NCI-H510A (cell line): Measurements from ENCODE around the gene FOXN3.
"Not testable (repeated sequence)": the region's sequence is repeated elsewhere in the genome, so short reads cannot be mapped to it uniquely, and the experiment has no call there.

ENCODE experiments used
- DNase-seq: peaks from one replicate; lab custom pipeline; 2025; lab: John Stamatoyannopoulos, UW

The FOXN3 gene

DNA sequence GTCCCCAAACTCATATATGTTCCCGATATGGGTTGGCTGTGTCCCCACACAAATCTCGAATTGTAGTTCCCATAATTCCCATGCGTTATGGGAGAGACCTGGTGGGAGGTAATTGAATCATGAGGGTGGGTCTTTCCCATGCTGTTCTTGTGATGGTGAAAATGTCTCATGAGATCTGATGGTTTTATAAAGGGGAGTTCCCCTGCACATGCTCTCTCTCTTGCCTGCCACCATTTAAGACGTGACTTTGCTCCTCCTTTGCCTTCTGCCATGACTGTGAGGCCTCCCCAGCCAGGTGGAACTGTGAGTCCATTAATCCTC lies 166.4 kb downstream of the FOXN3 start:
- DNase-seq: not testable (repeated sequence)

DNA sequence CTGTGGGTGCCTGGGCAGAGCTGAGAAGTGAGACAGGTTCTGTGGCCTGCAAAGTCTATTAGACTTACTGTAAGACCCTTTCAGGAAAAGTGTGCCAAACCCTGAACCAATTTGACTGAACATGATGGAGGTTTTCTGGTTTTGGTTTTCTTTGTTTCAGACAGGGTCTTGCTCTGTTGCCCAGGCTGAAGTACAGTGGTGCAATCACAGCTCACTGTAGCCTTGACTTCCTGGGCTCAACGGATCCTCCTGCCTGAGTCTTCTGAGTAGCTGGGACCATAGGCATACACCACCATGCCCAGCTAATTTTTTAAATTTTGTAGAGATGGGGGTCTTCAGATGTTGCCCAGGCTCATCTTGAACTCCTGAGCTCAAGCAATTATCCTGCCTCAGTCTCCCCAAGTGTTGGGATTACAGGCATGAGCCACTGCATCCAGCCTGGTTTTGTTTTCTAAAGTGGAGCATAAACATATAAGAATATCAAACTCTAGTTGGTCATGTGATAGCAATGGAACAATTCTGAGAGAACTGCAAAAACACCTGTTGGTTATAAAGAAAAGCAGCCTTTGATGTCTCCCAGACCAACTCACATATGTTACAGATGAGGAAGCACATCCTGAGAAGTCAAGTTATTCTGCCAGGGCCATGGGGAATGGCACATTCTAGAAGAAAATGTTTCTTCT lies 166.9 kb downstream of the FOXN3 start:
- no peak for DNase-seq

DNA sequence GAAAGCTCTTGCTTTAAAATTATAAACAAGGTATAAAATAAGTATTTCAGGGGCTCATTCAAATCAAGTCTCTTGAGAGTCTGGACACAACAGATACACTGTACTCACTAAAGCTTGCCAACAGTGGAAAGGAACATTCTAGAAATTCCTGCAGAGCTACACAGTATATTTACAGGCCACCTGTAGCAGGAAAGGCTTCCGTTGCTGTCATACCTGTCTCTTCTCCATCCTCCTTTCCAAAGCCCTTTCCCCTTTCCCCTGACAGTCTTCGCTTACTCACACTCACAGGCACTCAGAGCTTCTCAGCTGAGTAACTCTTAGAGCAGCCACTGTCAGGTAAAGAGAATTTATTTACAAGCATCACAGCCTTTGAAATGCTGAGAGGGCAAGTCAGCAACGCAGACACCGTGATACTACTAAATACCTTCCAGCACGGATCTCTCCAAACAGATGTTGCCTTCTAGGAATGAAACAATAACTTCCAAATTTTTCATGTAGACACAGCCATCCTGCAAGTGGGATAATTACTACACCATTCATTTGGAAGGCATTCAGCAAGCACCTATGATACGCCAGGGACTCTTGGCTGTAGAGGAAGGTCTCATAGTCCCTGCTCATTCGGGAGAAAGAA lies 167.9 kb downstream of the FOXN3 start:
- peak; percentile 38 for DNase-seq

DNA sequence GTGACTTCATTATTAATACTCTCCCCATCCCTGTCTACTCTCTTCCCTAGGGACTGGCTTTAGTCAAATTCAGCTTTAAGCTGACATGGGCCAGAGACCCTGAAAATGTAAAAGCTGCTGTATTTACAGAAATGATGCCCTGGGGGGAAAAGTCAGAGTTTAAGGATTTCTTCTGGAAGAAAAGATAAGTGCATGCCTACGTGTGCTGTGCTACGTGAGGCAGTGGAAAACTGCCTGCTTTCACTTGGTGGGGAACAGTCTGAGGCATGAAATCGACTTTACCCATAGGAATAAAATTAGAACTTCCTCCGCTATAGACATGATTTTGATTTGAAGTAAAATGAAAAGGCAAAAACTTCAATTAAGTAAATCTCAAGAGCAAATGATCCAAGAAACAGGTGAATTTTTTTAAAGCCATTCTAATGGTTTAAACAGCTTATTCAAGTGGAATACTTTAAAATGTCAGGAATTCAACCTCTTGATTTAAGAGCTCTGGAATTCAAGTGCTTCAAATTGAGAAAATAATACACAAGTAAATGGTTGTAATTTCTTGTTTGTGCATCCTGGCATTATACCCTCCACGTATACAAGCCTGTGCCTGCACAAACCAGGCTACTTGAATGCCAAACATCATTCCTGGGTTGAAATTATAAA lies 168.5 kb downstream of the FOXN3 start:
- DNase-seq: no peak

DNA sequence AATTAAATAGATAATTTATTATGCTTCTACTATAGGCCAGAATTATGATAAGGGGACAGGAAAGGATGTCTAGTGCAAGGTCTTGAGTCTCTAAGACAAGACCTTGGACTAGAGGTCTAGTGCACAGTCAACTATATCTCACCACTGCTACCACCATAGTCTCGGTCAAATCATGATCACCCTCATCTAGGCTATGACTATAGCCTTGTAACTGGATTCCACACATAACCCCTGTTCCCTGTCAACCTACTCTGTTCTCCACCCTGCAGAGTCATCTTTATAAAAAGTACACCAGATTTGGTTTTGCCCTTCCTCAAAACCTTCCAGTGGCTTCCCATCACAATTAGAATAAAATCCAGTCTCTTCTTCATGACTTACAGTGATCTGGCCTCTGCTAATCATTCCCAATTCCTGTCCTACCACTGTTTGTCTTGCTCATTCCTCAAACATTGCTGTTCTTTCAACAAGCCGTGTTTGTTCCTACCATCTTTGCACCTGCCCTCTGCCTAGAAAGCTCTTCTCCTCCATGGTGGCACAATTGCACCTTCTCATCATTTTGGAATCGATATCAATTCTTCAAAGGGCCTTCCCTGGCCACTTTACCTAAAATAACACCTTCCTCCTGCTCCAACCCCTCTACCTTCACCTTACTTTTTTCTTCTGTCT lies 169.4 kb downstream of the FOXN3 start:
- peak; percentile 19 for DNase-seq

DNA sequence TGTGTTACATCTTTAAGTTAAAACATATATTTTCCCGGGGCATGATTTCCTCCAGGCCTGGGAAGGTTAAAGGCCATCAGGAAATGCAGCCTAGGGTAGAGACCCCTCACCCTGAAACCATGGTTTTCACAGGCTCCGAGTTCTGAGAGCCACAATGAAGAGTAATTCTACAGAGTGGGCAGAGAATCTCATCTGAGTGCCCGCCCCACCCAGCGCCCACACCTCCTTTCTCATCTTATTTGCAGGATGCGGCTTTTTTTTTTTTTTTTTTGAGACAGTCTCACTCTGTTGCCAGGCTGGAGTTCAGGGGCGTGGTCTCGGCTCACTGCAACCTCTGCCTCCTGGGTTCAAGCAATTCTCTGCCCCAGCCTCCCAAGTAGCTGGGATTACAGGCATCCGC lies 170.7 kb downstream of the FOXN3 start:
- DNase-seq: no peak

DNA sequence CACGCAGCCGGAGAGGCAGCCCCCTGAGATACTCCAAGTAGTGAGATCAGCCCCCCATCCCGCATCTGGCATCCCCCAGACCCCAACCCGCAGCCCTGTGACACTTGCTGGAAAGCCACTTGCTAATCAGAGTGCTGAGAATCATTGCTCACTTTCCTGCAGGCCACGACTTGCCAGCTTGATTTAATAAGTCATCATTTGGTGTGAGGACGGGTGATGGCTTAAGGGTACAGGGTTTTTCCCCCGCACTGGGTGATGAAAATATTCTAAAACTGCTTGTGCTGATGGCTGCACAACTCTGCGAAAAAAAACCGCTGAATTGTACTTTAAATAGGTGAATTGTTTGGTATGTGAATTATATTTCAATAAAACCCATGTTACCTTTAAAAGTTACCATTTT lies 171.2 kb downstream of the FOXN3 start:
- no peak for DNase-seq

DNA sequence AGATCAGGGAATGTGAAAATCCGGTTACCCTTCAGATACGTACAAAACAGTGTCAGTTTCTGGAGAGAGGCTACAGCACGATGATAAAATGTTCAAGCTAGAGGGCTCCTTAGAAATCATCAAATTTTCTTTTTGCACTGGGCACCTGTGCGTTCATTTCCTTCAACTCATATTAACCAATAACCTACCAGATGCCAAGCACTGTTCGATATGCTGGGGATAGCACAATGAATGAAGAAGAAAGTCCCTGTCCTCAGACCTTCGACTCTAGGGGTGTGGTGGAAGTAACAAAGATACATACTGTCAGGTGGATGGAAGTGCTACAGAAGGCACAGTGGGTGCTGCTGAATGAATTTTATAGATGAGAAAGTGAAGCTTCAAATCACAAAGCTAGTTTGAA lies 172.3 kb downstream of the FOXN3 start:
- no peak for DNase-seq

DNA sequence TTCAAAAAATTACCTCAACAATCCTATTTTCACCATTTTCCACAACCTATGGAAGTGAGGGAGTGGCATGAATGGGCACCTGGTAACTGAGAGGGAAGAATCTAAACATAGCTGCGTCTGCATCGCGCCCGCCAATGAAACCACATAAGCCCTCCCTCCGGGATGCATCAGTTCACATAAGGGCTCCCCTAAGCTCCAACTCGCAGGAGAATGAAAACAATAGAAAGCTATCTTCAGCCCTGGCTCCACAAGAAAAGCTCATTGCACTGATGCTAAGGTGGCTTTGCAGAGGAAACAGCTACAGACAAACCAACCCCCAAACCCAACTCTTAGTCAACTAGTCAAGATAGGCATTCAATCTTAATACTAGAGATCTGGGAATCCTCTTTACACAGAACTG lies 173.3 kb downstream of the FOXN3 start:
- DNase-seq: no peak

DNA sequence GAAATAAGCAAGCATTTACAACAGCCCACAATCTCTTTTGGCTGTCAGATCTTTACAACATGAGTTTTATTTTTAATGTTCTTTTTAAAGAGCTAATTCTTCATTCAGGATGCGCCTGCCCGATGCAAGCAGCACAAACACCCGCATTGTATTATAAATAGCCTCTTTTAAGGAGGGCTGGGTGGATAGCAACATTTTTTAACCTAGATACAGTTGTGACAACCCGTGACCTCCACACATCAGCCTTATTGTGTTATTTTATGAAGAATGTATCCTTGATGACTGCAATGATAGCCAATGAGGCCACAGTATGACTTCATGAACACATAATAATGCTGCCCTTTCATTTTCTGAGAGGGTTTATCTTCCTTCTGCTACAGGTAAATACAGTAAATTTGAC lies 173.7 kb downstream of the FOXN3 start:
- no peak for DNase-seq

DNA sequence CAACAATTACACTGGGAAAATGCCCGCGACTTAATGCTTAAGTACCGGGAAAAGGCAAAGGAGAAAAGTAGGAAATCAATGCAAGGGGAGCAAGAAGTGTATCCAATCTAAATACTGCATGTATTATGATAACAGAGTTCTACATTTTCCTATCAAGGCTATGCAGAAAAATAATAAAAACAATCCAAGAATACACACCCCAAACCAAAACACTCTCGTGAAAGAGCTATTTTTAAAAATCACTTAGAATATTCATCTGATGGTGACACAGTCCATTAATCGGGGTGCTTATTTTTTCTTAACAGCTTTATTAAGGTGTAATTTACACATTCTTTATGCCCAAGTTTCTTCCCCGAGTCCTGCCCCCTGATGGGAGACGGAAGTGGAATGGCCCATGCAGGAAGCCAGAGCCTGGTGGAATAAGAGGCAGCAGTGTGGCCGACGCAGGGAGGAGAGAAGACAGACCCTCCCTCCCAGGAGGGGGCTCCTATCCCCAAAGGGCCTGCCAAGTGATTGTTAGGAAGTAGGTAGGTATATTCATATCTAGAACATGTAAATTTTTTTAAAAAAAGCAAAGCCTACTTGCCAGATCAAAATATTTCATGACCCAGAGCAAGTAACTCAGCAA lies 174.3 kb downstream of the FOXN3 start:
- DNase-seq: no peak

DNA sequence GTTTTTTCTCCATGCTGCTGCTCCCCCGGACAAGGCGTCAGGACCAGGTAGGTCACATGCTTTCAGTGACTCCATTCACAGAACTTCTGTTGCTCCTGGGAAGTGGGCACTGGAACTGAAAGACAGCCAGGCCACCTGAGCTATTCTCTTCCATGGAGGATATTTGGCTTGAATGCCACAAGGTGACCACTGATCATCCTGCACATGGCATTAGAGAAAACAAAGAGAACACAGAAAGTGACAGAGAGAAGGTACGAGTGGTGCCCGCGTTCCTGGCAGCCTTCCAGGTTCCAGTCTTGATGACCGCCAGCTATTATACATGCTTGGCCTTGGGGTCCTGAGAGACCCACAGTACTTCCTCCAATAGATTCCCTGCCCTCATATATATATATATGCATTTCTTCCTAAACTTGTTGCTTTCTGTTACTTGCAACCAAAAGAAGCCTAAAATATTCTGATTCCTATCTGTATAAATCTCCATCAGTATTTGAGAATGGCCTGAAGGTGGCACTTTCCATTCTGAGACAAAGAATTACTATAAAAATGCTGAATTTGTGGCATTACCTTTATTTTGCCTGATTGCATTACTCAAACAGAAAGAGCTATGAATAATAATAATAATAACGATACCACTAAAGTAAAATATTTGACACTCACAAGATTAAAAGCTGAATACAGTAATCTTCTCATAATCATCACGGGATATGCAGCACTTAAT lies 174.9 kb downstream of the FOXN3 start:
- DNase-seq: no peak

DNA sequence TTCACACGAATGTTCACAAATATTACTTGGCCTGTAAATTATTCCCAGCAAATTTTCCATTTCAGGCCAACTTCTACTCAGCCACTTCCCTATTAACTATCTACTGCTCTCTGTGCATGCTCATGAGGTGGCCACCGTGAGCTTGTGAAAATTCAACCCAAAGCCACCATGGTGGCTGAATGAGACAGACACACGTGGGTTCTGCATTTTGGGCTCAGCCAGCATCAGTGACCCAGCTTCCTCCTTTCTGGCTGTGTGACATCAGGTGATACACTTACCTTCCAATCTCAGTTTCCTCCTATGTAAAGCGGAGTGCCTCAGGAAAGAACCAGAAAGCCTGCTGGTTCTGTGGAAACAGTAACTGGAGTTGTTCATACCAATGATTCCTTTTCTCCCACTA lies 175.8 kb downstream of the FOXN3 start:
- no peak for DNase-seq

DNA sequence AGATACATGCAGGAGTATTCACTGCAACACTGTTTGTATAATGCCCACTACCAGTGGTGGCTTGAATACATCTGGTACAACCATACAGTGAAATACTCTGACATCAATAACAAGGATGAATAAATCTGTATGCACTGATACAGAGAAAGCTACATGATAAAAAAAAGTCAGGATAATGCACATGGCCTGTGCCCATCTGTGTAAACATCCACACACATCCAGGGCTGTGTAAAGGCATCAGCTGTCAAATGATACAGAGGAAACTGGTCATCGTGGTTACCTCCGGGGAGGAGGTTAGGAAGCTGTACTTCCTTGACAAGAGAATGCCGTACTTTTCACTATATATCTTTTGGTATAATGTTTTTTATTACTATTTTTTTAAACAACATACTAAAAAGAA lies 176.6 kb downstream of the FOXN3 start:
- no peak for DNase-seq

DNA sequence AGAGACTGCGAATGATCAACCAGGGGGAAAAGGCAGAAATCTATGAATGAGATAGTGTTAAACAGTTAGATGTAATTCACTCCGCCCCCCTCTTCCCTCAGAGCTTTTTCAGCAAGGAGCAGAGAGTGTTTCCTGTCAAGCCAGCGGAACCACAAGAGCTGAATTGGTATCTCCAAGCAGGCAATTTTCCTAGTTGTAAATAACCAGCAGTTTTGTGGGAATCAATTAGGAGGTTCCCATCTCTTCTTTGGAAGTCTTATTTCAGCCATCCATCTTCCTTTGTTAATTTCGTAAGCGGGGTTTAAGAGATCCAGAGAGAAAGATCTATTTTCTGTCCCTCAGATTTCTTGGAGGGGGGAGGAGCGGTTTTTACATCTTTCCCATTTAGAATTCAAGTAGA lies 178.0 kb downstream of the FOXN3 start:
- DNase-seq: no peak

DNA sequence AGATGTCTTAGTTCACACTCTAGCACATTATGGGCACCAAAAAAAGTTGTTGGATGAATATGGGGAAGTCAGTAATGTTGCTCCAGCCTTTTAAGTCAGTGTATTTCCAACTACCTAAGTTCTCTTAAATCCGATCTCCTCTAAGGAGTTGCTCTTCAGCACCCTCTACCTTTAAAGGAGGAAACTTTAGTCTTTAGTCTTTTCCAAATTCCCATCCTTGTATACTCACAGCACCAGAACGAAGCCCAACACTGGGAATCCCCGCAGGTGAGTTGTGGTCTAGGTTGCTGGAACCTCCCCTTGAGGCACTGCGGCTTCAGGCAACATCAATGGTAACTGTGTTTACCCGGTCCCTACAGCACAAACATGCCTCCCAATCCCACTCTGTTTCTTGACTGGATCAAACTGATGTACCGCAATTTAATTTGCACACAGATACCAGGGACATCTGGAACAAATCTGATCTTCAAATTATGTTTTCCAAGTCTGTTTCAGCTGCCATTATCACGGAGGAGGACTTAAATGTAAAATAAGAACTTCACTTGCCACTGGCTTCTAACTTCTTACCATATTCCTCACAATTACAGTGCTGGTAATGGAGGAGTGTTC lies 179.0 kb downstream of the FOXN3 start:
- no peak for DNase-seq

DNA sequence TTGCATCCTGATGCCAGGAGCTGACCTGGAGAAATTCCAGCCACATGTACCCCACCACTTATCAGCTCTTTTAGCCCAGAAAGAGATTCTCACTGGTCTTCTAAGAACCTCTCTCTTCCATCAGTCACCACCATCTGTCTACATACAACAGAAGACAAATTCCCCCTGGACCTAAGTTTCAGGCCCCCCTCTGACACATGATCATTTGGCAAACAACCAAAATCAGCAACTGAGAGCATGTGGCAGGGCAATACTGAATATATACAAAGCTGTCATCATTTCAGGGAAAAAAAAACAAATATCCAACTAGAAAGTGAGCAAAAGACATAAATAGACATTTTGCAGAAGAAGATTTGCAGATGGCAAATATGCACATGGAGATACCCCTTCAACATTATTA lies 180.2 kb downstream of the FOXN3 start:
- DNase-seq: no peak

DNA sequence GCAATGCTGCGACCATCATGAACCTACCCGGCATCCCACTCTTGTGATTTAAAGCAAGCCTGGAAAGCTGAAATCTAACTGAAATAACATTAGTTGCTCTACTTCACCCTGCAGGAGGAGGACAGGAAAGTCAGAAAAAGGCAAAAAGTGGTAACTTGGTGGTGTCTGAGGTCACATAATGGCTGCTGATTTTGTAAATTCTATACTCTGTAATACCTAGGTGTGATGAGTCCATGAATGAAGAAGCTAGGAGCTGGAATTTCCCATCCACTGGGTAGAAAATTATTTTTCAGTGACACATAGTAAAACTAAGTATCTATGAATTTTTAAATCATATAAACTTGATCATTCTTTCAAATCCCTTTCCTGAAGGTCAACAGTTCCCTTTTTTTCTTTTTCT lies 183.8 kb downstream of the FOXN3 start:
- no peak for DNase-seq

DNA sequence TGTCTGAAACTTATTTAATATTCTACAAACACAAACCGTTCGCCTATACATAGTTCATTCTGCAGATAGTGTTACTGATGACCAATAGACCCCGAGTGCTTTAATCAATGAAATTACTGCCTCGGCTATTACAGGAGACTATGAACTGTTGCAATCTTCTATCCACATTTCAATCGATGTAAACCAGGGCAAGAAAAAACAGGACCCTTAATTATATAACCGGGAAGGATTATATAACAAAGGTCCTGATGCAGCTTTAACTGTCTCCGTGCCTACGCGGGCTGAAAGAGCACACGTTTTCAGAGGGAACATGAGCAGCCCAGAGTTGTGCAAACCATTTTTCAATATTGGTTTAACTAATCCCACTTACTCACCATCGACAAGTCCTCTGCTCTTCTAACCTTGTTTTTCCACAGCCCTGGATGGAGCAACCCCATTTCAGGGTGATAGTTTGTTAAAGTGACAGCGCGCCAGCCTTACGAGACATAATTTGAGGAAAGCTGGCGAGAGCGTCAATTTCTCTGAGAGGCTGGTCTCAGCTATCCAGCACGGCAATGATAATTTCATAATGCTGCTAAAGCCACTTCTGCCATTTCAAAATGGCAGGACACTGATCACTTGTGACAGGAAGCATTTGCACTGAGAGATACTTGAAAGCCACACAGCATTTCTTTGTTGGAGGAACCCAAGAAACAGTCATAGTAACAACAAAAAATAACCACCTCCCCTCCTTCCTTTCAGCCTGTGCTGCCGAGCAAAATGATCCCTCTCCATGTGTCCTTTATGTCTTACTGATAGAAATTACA lies 184.6 kb downstream of the FOXN3 start:
- DNase-seq: peak; percentile 23

DNA sequence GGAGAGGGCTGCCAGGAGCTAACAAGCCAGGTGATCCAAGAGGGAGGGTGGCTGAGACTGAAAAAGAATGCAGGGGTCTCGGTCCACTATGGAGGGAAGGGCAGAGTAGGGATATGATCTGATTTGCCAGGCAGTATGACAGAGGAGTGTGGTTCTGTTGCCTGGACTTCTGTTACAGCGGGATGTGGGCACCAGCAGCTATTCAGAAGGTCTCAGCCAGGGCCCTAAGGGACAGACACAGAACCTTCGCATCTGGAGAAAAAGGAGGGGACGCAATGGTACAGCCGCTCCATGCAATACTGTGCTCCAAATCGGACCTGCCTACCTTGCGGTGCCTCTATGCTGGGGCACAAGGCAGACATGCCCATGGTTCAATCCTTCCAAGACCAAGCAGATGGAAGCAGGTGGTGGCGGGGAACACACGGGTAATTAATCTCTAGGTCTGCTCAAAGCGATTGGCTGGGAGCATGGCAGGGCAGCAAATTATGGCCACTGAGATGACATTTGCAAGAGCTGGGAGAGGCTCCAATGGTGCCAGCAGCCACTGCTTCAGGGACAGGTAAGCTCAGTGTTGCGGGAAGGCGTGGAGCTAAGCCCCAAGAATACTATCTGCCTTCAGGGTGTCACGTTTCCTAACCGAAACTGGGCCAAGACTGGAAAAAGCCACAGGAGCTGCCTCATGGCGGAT lies 185.5 kb downstream of the FOXN3 start:
- DNase-seq: peak; percentile 22
